ENCODE data around the gene ODC1.

- TF ChIP-seq CTCF (conservative IDR thresholded peaks at IDR 0.05 in 1 of 2, IDR thresholded peaks at IDR 0.05 in 1 of 2; ENCODE audit: low read depth in 1 of 2, low read length in 2 of 2) (no peak), EZH2 (IDR thresholded peaks at IDR 0.05; ENCODE audit: low read length, missing control alignments) (no peak)
These were observed 51.7 kb downstream of the ODC1 start for GRCh38 chr2:10396464-10396863.

Measured in fibroblast of lung (primary cell).